C1 segment of cervical spinal cord (tissue), 14 donors: ENCODE data around the gene DENND10.
A peak's percentile ranks its signal among the peaks of the same experiment; 100 is the strongest.
"Not testable (repeated sequence)": the region's sequence is repeated elsewhere in the genome, so short reads cannot be mapped to it uniquely, and the experiment has no call there.

Source experiments
- DNase-seq, 14 donors: peaks; one replicate each; lab custom pipeline; 2025; lab: John Stamatoyannopoulos, UW

DENND10 gene

GRCh38 chr10:119098576-119098975 is 5.3 kb upstream of the DENND10 start:
- no peak for DNase-seq

DNA sequence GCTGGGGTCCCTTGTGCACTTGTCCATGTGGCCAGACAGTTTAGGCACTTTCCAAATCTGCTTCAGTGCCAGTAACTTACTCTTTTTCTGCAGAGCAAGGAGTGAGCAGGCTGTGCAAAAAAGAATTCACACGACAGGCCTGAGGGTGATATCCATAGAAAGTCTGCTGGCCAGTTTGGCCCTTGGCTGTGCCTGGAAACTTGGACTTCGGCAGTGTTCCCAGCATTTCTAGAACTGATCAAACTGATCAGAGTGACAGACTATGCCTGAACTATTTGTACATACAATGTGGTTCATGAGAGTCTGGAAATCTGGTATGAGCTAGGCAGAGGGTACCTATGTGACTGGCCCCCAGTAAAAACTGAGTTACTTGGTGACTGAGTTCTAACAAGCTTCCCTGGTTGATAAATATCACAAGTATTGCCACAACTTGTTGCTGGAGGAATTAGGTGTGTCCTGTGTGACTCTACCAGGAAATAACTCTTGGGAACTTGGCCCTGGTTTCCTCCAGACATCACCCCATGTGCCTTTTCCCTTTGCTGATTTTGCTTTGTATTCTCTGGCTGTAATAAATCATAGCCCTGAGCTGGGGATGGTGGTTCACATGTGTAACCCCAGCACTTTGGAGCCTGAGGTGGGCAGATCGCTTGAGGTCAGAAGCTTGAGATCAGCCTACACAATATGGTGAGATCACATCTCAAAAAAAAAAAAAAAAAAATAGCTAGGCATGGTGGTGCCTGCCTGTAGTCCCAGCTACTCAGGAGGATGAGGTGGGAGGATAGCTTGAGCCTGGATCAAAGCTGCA is 3.3 kb upstream of the DENND10 start:
- DNase-seq, result no peak

- DNase-seq, result peak in 1 of 14 donors; percentile 7
Measured at GRCh38 chr10:119101366-119102098, 2.4 kb upstream of the DENND10 start.

GRCh38 chr10:119103241-119103902 is 541 bp upstream of the DENND10 start:
- DNase-seq, result peak in 1 of 14 donors; percentile 40

DNA sequence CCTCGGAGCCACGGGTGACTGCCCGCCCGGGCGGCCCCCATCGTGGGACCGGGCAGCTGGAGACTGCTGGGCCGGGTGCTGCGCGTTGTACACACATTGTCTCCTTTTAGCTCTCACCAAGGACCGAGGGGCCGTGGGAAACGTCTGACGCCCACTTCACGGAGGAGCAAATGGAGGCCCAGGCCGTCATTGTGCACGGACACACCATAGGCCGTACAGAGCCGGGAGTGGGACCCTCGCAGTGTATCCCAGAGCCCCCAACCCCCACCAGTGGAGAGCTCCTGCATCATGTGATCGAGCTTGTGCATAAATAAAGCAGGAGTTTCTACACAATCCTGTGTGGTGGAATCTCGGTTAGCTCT is 722 bp downstream of the DENND10 start:
- DNase-seq, result peak in 6 of 14 donors; percentile 8 to 47 (median 32)

DNA sequence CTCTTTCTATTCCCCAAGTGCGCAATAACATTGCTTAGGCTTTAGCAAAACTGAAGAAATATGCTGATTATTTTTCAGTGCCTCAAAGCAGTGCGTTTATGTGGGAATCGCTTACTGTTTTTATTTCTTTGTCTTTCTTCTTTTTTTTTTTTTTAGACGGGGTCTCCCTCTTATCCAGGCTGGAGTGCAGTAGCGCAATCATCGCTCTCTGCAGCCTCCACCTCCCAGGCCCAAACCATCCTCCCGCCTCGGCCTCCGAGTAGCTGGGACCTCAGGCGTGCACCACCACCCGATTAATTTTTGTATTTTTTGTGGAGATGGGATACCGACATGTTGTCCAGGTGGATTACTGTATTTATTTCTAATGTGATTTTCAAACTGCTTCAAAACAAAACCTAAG is 1.2 kb downstream of the DENND10 start:
- DNase-seq, result no peak

GRCh38 chr10:119105899-119106298 is 2.0 kb downstream of the DENND10 start:
- not testable (repeated sequence) for DNase-seq

GRCh38 chr10:119107106-119107505 is 3.2 kb downstream of the DENND10 start:
- not testable (repeated sequence) for DNase-seq

GRCh38 chr10:119107771-119108170 is 3.9 kb downstream of the DENND10 start:
- DNase-seq, result not testable (repeated sequence)

GRCh38 chr10:119112056-119112455 is 8.1 kb downstream of the DENND10 start:
- DNase-seq, result no peak

DNA sequence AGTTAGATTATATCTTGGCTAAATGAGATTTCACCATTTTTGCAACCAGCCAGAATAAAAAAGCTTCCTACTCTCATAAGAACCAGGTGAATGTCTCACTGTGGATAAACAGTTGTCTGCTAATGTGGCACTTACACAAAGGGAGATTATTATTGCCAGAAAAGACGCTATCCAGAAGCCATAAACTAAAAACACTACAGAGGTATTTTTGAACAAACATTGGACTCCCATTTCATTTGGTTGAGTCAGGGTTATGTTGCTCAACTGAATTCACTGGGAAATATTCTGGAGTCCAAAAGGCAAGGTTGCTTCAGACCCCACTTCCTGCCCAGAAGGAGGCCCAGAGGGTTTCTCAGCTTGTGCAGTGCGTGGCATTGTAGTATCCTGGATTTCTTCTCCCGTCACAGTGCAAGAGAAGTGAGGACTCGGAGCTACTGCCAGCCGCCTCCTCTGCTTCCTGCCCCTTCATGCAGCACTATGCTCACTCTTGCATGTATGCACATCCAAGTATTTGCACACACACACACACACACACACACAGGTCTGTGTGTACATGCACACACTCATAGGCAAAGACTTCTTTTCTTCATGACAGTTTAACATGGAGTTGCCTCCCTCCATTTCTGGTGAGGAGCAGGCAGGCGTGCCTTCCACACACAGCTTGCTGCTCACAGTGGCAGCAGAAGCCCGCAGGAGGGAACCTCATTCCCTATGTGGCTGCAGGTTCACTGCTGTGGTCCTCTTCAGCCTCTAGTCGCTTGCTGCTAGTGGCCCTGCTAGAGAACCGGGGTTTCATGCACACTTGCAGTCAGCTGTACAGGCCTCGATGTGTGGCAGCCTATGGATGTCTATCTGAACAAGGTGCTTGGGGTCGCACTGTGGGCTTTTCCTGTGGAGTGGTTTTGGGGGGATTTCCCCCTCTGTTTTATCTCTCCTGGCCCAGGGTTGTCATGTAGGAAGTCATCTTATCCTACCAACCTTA is 10.1 kb downstream of the DENND10 start:
- no peak for DNase-seq

DNA sequence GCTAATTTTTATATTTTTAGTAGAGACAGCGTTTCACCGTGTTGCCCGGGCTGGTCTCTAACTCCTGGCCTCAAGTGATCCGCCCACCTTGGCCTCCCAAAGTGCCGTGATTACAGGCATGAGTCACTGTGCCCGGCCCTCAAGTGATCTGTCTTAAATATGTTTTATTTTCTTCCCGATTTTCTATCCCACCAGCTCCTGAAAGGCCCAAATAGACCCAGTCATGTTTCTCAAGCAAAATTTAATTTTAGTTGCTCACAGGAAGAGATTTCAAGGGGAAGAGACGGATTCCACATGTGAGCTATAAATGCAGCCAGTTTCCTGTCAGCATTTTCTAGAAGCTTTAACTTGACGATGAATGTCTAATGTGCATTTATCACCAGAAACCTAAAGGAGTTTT is 12.0 kb downstream of the DENND10 start:
- no peak for DNase-seq

GRCh38 chr10:119116326-119116951 is 12.5 kb downstream of the DENND10 start:
- no peak for DNase-seq

DNA sequence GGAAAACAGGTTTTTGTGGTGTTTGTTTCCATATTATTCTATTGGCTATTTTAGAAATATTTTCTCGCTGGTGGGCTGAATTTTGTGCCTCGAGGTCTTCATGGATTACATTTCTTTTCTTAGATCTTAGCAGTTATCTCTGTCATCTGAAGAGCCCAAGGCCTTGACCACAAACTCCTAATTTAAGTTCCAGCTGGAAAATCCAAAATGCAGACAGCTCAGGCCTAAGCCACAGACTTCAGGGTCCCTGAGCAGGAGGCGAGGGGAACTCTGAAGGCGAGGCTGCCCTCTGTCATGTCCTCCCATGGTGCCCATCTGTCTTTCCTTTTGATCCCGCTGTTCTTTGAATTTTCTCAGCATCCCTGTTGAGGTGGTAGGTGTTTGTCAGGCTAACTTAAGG is 14.3 kb downstream of the DENND10 start:
- DNase-seq, result no peak

GRCh38 chr10:119119400-119119799 is 15.5 kb downstream of the DENND10 start:
- DNase-seq, result no peak

- DNase-seq, result no peak
Measured at GRCh38 chr10:119120413-119120867, 16.5 kb downstream of the DENND10 start.

GRCh38 chr10:119120875-119121274 is 17.0 kb downstream of the DENND10 start:
- no peak for DNase-seq

GRCh38 chr10:119125942-119126341 is 22.0 kb downstream of the DENND10 start:
- no peak for DNase-seq

- DNase-seq, result no peak
Measured at GRCh38 chr10:119129721-119130120, 25.8 kb downstream of the DENND10 start.

DNA sequence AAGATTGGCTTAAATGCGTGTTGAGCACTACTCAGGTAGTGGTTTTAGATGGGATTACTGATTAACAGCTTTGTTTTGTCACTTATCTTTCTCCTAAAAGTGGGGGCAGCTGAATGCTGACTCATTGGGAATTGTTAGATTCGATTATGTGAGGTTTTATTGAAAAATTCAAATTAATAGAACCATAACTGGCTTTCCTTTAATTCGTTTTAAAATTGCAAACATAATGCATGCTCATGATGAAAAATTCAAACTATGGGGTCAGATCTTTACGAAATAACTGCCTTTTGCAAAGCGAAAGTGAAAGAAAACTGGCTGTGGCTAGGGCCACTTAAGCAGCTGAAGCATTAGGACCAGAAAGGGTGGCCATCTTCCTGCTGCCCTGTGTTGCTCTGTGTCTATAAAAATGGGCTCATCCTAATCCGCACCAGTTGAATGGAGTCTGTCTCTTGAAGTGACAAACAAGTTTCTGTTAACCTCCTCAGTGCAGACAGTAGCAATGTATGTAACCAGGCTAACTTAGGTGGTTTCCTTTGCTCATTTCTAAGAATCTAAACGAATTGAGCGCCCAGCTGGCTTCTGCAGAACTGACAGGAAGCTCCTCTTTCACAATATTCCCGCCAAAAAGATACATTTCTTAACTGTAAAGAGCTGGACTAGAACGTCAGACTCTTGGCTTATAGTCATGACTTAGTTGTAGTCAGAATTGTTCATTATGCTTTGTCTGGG is 27.8 kb downstream of the DENND10 start:
- peak in 4 of 14 donors; percentile 3 to 35 (median 19) for DNase-seq
